NCI-H2029 (cell line): ENCODE results near the gene ZFHX3.
A peak's percentile ranks its signal among the peaks of the same experiment; 100 is the strongest.

ENCODE experiments used
- DNase-seq: peaks from one replicate; lab custom pipeline; 2025; lab: John Stamatoyannopoulos, UW

Gene ZFHX3

GRCh38 chr16:73054813-73055482 is 7.0 kb upstream of the ZFHX3 start:
- peak; percentile 70 for DNase-seq

- no peak for DNase-seq
Measured at GRCh38 chr16:73054498-73054812, 6.5 kb upstream of the ZFHX3 start.

GRCh38 chr16:73054125-73054484 is 6.2 kb upstream of the ZFHX3 start:
- DNase-seq, result no peak

- peak; percentile 69 for DNase-seq
Measured at GRCh38 chr16:73053364-73054124, 5.6 kb upstream of the ZFHX3 start.

- no peak for DNase-seq
Measured at GRCh38 chr16:73053038-73053363, 5.1 kb upstream of the ZFHX3 start.

GRCh38 chr16:73052576-73052975 is 4.6 kb upstream of the ZFHX3 start:
- no peak for DNase-seq

GRCh38 chr16:73051961-73052360 is 4.0 kb upstream of the ZFHX3 start:
- no peak for DNase-seq

- no peak for DNase-seq
Measured at GRCh38 chr16:73051226-73051625, 3.3 kb upstream of the ZFHX3 start.

- no peak for DNase-seq
Measured at GRCh38 chr16:73050201-73051099, 2.5 kb upstream of the ZFHX3 start.

- no peak for DNase-seq
Measured at GRCh38 chr16:73049511-73049910, 1.6 kb upstream of the ZFHX3 start.

- DNase-seq, result no peak
Measured at GRCh38 chr16:73049091-73049490, 1.2 kb upstream of the ZFHX3 start.

GRCh38 chr16:73048292-73049080 is 558 bp upstream of the ZFHX3 start:
- no peak for DNase-seq

- no peak for DNase-seq
Measured at GRCh38 chr16:73047221-73047535, 750 bp downstream of the ZFHX3 start.

- no peak for DNase-seq
Measured at GRCh38 chr16:73046849-73047214, 1.1 kb downstream of the ZFHX3 start.

- DNase-seq, result no peak
Measured at GRCh38 chr16:73046202-73046848, 1.6 kb downstream of the ZFHX3 start.

GRCh38 chr16:73043828-73044467 is 4.0 kb downstream of the ZFHX3 start:
- no peak for DNase-seq

- no peak for DNase-seq
Measured at GRCh38 chr16:73042807-73043206, 5.1 kb downstream of the ZFHX3 start.

- DNase-seq, result no peak
Measured at GRCh38 chr16:73041676-73042075, 6.3 kb downstream of the ZFHX3 start.

- no peak for DNase-seq
Measured at GRCh38 chr16:73040735-73041402, 7.1 kb downstream of the ZFHX3 start.

- DNase-seq, result no peak
Measured at GRCh38 chr16:73040136-73040535, 7.8 kb downstream of the ZFHX3 start.
